WTC11 (cell line): ENCODE results near the gene ENO3.
"Not testable (repeated sequence)": the region's sequence is repeated elsewhere in the genome, so short reads cannot be mapped to it uniquely, and the experiment has no call there.

Experiments used
- CTCF ChIP-seq: fragments of 200-600 bp; IDR thresholded peaks from 2 replicates; pipeline ENCODE4 v1.8.0; 2022; ENCODE audit warnings: antibody characterized with exemption
- FOXP1 ChIP-seq: sonication (generic); formaldehyde crosslinking; IDR thresholded peaks from 2 replicates; pipeline ENCODE4 v1.8.0; 2022; ENCODE audit warnings: missing genetic modification reagents, mild to moderate bottlenecking, moderate library complexity, borderline replicate concordance
- NR3C1 ChIP-seq: sonication (generic); formaldehyde crosslinking; conservative IDR thresholded peaks from 2 replicates; pipeline ENCODE4 v1.8.1; 2023; ENCODE audit warnings: low read depth, mild to moderate bottlenecking, missing genetic modification reagents
- ZNF138 ChIP-seq: sonication (generic); formaldehyde crosslinking; conservative IDR thresholded peaks from 2 replicates; pipeline ENCODE4 v1.8.1; 2022; ENCODE audit warnings: mild to moderate bottlenecking, moderate library complexity, missing genetic modification reagents

GRCh38 chr17:4926577-4927335 is 24.2 kb upstream of the ENO3 start:
- TF ChIP-seq NR3C1; FOXP1; ZNF138 (CRISPR knock-in tag); CTCF: not testable (repeated sequence)
